Liver (tissue), 3 donors: ENCODE measurements around the gene PSTPIP1.

Source experiments
- CTCF ChIP-seq: fragments of 150-350 bp; IDR thresholded peaks from 2 replicates; pipeline ENCODE4 v1.5.1; 2017; ENCODE audit warnings: improper control_type of control experiment, low read depth, low read length; ENCODE audit not compliant: missing input control
- FOXA1 ChIP-seq: IDR thresholded peaks from 2 replicates; pipeline ENCODE4 v1.6.1; 2016; ENCODE audit warnings: antibody characterized with exemption
- JUND ChIP-seq, 2 donors: IDR thresholded peaks; 2 replicates each; pipeline ENCODE4 v1.6.1; 2016; ENCODE audit warnings: antibody characterized with exemption in 2 of 2
- donor health status: healthy.
- donor health status: healthy.

- TF ChIP-seq CTCF (no peak), FOXA1 (no peak), JUND (IDR thresholded peaks at IDR 0.05) (no peak)
Observed at GRCh38 chr15:76986743-76987142, 8.2 kb upstream of the PSTPIP1 start.
